ENCODE data around the gene CCDC88B.

Gene CCDC88B

DNA sequence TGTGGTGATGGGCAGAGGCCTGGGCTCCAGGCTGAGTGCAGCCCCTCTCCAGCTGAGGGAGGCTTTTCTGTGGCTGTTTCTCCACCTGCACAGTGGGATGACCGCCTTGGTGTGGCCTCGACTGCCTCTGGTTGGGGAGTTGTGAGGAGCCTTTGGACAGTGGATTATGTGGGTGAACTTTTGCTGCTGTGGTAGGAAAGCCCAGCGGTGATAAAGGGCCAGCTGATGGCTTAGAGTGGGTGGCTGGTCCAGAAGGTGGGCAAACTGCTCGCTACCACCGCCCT lies 36.0 kb upstream of the CCDC88B start:
- peak overlapping the region; percentile 87 for H2AFZ ChIP-seq (ENCODE audit: low read length)
- H4K91ac ChIP-seq (ENCODE audit: low read depth, low read length, poor library complexity): no peak overlapping the region
- no peak overlapping the region for H2BK12ac ChIP-seq (ENCODE audit: low read length)
- peaks cover 10% of the 10 kb centered on the region for H3K79me1 ChIP-seq (ENCODE audit: low read depth, low read length)
- H2BK120ac ChIP-seq (ENCODE audit: low read depth, low read length): no peak overlapping the region
- H3K14ac ChIP-seq (ENCODE audit: low read length): no peak overlapping the region
- no peak overlapping the region for H2BK5ac ChIP-seq (ENCODE audit: low read length)
- no peak overlapping the region for H3K4ac ChIP-seq (ENCODE audit: low read length)
- H3K4me1 ChIP-seq (ENCODE audit: control insufficient read depth in 2 of 2, insufficient read depth in 1 of 2, low read depth in 1 of 2, low read length in 2 of 2): peaks cover 12 to 25% of the 10 kb centered on the region in 2 donors
- H3K36me3 ChIP-seq (replicated peaks in 1 of 2; ENCODE audit: control insufficient read depth in 2 of 2, insufficient read depth in 2 of 2, low read length in 2 of 2): peaks cover 3 to 4% of the 10 kb centered on the region in 2 donors
- H3K27me3 ChIP-seq (ENCODE audit: control insufficient read depth in 3 of 3, insufficient read depth in 3 of 3, low read depth in 1 of 3, low read length in 3 of 3): peaks cover 16 to 37% (median 24%) of the 10 kb centered on the region in 3 experiments
- no CpG with 5 or more reads among the region's 5 CpGs for WGBS, 2 donors (ENCODE audit: extremely low coverage in 2 of 2, insufficient read length in 2 of 2, insufficient replicate concordance in 1 of 2)
- no peaks in the 10 kb centered on the region for H3K9me3 ChIP-seq (replicated peaks in 1 of 2; ENCODE audit: control insufficient read depth in 2 of 2, insufficient read depth in 1 of 2, low read depth in 1 of 2, low read length in 2 of 2)
- peak overlapping the region; percentile 52 for H3K18ac ChIP-seq (ENCODE audit: low read length)
- peak overlapping the region; percentile 50 for H3K9ac ChIP-seq (ENCODE audit: low read depth, low read length, poor library complexity)
- no peak overlapping the region for H3K23ac ChIP-seq (ENCODE audit: low read depth, low read length, poor library complexity)
- H3K27ac ChIP-seq (replicated peaks; ENCODE audit: low read length): no peak overlapping the region
- peak overlapping the region; percentile 82 for H2AK5ac ChIP-seq (ENCODE audit: low read depth, low read length)
- H3K4me3 ChIP-seq (ENCODE audit: low read length in 2 of 2): peak overlapping the region in 1 of 2 donors; percentile 57
- no peak overlapping the region for H3K4me2 ChIP-seq (ENCODE audit: insufficient read depth, low read length, poor library complexity, severe bottlenecking)
- H2BK15ac ChIP-seq (ENCODE audit: low read length): peak overlapping the region; percentile 7
- no peak for DNase-seq (ENCODE audit: low spot score)
- no peak overlapping the region for H4K8ac ChIP-seq (ENCODE audit: low read depth, low read length)

DNA sequence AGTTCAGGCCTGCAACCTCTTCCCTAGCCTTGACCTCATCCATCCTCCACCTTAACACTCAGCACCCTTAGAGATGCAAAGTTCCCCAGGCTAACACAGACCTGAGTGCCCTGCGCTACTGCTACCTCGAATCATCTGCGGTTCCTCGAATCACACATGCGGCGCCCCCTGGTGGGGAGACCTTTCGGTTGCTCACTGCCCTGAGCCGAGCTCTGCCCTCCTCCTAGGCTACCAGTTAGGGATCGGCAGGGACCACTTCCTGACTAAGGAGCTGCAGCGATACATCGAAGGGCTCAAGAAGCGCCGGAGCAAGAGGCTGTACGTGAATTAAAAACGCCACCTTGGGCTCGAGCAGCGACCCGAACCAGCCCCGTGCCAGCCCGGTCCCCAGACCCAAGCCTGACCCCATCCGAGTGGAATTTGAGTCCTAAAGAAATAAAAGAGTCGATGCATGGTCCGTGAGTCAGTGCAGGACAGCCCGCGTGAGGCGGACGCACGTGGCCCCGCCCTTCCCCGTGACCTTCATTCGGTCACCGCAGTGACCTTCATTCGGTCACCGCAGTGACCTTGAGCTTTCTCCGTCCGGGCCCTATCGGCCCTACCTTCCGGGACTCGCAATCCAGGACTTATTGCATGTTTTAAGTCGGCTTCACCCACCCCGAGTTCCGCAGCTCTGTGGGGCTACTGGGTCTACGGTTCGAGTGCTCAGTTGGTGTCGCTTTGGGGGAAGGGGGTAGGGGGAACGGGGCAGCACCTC lies 35.5 kb upstream of the CCDC88B start:
- Histone ChIP-seq H3K4ac (ENCODE audit: low read length) (no peak overlapping the region), H3K27ac (replicated peaks; ENCODE audit: low read length) (peak overlapping the region; percentile 58)

DNA sequence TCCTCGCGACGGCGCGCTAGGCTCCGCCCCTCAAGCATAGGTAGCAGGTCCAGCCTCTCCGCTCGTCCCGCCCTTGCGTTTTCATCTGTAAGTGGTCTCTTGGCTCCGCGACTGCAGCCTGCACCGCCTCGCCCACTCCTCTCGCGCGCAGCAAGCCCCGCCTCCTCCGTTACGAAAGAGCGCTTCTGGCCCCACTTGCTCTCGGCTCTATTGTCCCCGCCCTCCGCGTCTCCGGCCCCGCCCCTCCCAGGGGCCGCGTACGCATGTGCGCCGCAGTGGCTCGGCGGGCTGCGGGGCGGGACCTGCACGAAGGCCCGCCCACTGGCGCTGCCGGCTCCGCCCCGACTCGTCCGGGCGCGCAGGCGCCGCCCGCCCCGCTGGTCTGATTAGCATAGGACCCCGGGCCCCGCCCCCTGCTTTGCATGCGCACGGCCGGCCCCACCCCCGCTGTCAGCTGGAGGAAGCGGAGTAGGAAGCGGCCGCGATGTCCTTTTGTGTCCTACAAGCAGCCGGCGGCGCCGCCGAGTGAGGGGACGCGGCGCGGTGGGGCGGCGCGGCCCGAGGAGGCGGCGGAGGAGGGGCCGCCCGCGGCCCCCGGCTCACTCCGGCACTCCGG lies 34.8 kb upstream of the CCDC88B start, which contains the start of gene ESRRA:
Gene ESRRA (plus strand): TSS at position 450 of the 616 bp plus-strand sequence. CDS start 1,656 bp downstream, outside the sequence.
- no peak within 1 kb of the TSS for H3K4ac ChIP-seq (ENCODE audit: low read length)
- peak within 1 kb of the TSS; percentile 84 for H3K27ac ChIP-seq (replicated peaks; ENCODE audit: low read length)
- H2AK5ac ChIP-seq (ENCODE audit: low read depth, low read length): peak within 1 kb of the TSS; percentile 77
- H4K91ac ChIP-seq (ENCODE audit: low read depth, low read length, poor library complexity): no peak within 1 kb of the TSS
- peak within 1 kb of the TSS; percentile 94 for H2AFZ ChIP-seq (ENCODE audit: low read length)
- no CpG with 5 or more reads among the region's 81 CpGs for WGBS, 2 donors (ENCODE audit: extremely low coverage in 2 of 2, insufficient read length in 2 of 2, insufficient replicate concordance in 1 of 2)
- peak within 1 kb of the TSS; percentile 97 for H3K9ac ChIP-seq (ENCODE audit: low read depth, low read length, poor library complexity)
- no peak within 1 kb of the TSS for H2BK120ac ChIP-seq (ENCODE audit: low read depth, low read length)
- peak; percentile 99 for DNase-seq (ENCODE audit: low spot score)
- H3K27me3 ChIP-seq (ENCODE audit: control insufficient read depth in 3 of 3, insufficient read depth in 3 of 3, low read depth in 1 of 3, low read length in 3 of 3): peaks cover 5 to 25% (median 12%) of the 10 kb centered on the region in 3 experiments
- H3K79me1 ChIP-seq (ENCODE audit: low read depth, low read length): peaks cover 10% of the 10 kb centered on the region
- peak within 1 kb of the TSS; percentile 95 for H3K23ac ChIP-seq (ENCODE audit: low read depth, low read length, poor library complexity)
- no peak within 1 kb of the TSS for H4K8ac ChIP-seq (ENCODE audit: low read depth, low read length)
- peak within 1 kb of the TSS; percentile 88 to 92 for H3K4me3 ChIP-seq (ENCODE audit: low read length in 2 of 2)
- peaks cover 3 to 6% of the 10 kb centered on the region in 2 donors for H3K36me3 ChIP-seq (replicated peaks in 1 of 2; ENCODE audit: control insufficient read depth in 2 of 2, insufficient read depth in 2 of 2, low read length in 2 of 2)
- peak within 1 kb of the TSS; percentile 98 for H3K18ac ChIP-seq (ENCODE audit: low read length)
- H2BK15ac ChIP-seq (ENCODE audit: low read length): peak within 1 kb of the TSS; percentile 79
- H3K4me2 ChIP-seq (ENCODE audit: insufficient read depth, low read length, poor library complexity, severe bottlenecking): peak within 1 kb of the TSS; percentile 93
- peaks cover 12 to 16% of the 10 kb centered on the region in 2 donors for H3K4me1 ChIP-seq (ENCODE audit: control insufficient read depth in 2 of 2, insufficient read depth in 1 of 2, low read depth in 1 of 2, low read length in 2 of 2)
- no peaks in the 10 kb centered on the region for H3K9me3 ChIP-seq (replicated peaks in 1 of 2; ENCODE audit: control insufficient read depth in 2 of 2, insufficient read depth in 1 of 2, low read depth in 1 of 2, low read length in 2 of 2)
- peak within 1 kb of the TSS; percentile 42 for H2BK5ac ChIP-seq (ENCODE audit: low read length)
- H2BK12ac ChIP-seq (ENCODE audit: low read length): peak within 1 kb of the TSS; percentile 75
- H3K14ac ChIP-seq (ENCODE audit: low read length): peak within 1 kb of the TSS; percentile 71

More for the DNA sequence above, 35.5 kb upstream of the CCDC88B start:
- H3K4me2 ChIP-seq (ENCODE audit: insufficient read depth, low read length, poor library complexity, severe bottlenecking): peak overlapping the region; percentile 93
- H2AK5ac ChIP-seq (ENCODE audit: low read depth, low read length): peak overlapping the region; percentile 82
- H3K4me1 ChIP-seq (ENCODE audit: control insufficient read depth in 2 of 2, insufficient read depth in 1 of 2, low read depth in 1 of 2, low read length in 2 of 2): peaks cover 12 to 23% of the 10 kb centered on the region in 2 donors
- peak overlapping the region; percentile 17 for H3K14ac ChIP-seq (ENCODE audit: low read length)
- H4K91ac ChIP-seq (ENCODE audit: low read depth, low read length, poor library complexity): no peak overlapping the region
- H3K9me3 ChIP-seq (replicated peaks in 1 of 2; ENCODE audit: control insufficient read depth in 2 of 2, insufficient read depth in 1 of 2, low read depth in 1 of 2, low read length in 2 of 2): no peaks in the 10 kb centered on the region
- H3K4me3 ChIP-seq (ENCODE audit: low read length in 2 of 2): peak overlapping the region; percentile 57 to 83
- H3K18ac ChIP-seq (ENCODE audit: low read length): peak overlapping the region; percentile 91
- H3K27me3 ChIP-seq (ENCODE audit: control insufficient read depth in 3 of 3, insufficient read depth in 3 of 3, low read depth in 1 of 3, low read length in 3 of 3): peaks cover 12 to 32% (median 19%) of the 10 kb centered on the region in 3 experiments
- H3K36me3 ChIP-seq (replicated peaks in 1 of 2; ENCODE audit: control insufficient read depth in 2 of 2, insufficient read depth in 2 of 2, low read length in 2 of 2): peaks cover 3 to 4% of the 10 kb centered on the region in 2 donors
- no peak overlapping the region for H2BK120ac ChIP-seq (ENCODE audit: low read depth, low read length)
- peak overlapping the region; percentile 87 for H2AFZ ChIP-seq (ENCODE audit: low read length)
- peak overlapping the region; percentile 14 for H2BK12ac ChIP-seq (ENCODE audit: low read length)
- peak overlapping the region; percentile 42 for H2BK5ac ChIP-seq (ENCODE audit: low read length)
- H3K79me1 ChIP-seq (ENCODE audit: low read depth, low read length): peaks cover 10% of the 10 kb centered on the region
- H3K9ac ChIP-seq (ENCODE audit: low read depth, low read length, poor library complexity): peak overlapping the region; percentile 50
- DNase-seq (ENCODE audit: low spot score): peak; percentile 89
- H3K23ac ChIP-seq (ENCODE audit: low read depth, low read length, poor library complexity): peak overlapping the region; percentile 75
- H4K8ac ChIP-seq (ENCODE audit: low read depth, low read length): no peak overlapping the region
- no CpG with 5 or more reads among the region's 46 CpGs for WGBS, 2 donors (ENCODE audit: extremely low coverage in 2 of 2, insufficient read length in 2 of 2, insufficient replicate concordance in 1 of 2)
- peak overlapping the region; percentile 79 for H2BK15ac ChIP-seq (ENCODE audit: low read length)

Measured in neuronal stem cell (in vitro differentiated cells).